H1 (cell line): Measurements from ENCODE around the gene KCNJ4.

Experiments used
- BRCA1 ChIP-seq: IDR thresholded peaks from 2 replicates; pipeline ENCODE4 v1.6.1; 2012; ENCODE audit warnings: low read depth, low read length, improper control_type of control experiment
- CEBPB ChIP-seq: IDR thresholded peaks from 2 replicates; pipeline ENCODE4 v1.6.1; 2012; ENCODE audit warnings: low read depth, low read length
- EGR1 ChIP-seq: IDR thresholded peaks from 2 replicates; pipeline ENCODE4 v1.6.1; 2011; ENCODE audit warnings: low read depth, low read length, borderline replicate concordance
- EP300 ChIP-seq, 2 experiments: IDR thresholded peaks; 1 replicate in 1 of 2; 2 replicates in 1 of 2; pipeline ENCODE4 v1.6.1; 2011 to 2012; ENCODE audit warnings: low read depth in 2 of 2, low read length in 2 of 2, mild to moderate bottlenecking in 2 of 2, borderline replicate concordance in 1 of 2, inconsistent platforms in 1 of 2, moderate library complexity in 1 of 2
- GABPA ChIP-seq: IDR thresholded peaks from 2 replicates; pipeline ENCODE4 v1.6.1; 2011; ENCODE audit warnings: mild to moderate bottlenecking, low read length, moderate library complexity, borderline replicate concordance; ENCODE audit not compliant: insufficient read depth
- GTF2F1 ChIP-seq: IDR thresholded peaks from 2 replicates; pipeline ENCODE4 v1.6.1; 2012; ENCODE audit warnings: low read depth, low read length, improper control_type of control experiment, borderline replicate concordance
- MAFK ChIP-seq: IDR thresholded peaks from 2 replicates; pipeline ENCODE4 v1.6.1; 2012; ENCODE audit warnings: low read depth, mild to moderate bottlenecking, improper control_type of control experiment, low read length
- POLR2A ChIP-seq, 2 experiments: IDR thresholded peaks; 1 replicate in 1 of 2; 2 replicates in 1 of 2; pipeline ENCODE4 v1.6.1; 2011; ENCODE audit warnings: low read depth in 2 of 2, low read length in 2 of 2, mild to moderate bottlenecking in 2 of 2; ENCODE audit errors: control extremely low read depth in 1 of 2
- SUZ12 ChIP-seq: fragments of 200-600 bp; sonication (generic); IDR thresholded peaks from 2 replicates; pipeline ENCODE4 v1.6.1; 2012; ENCODE audit warnings: mild to moderate bottlenecking, inconsistent platforms, low read length, moderate library complexity, mixed read lengths
- TEAD4 ChIP-seq: IDR thresholded peaks from 2 replicates; pipeline ENCODE4 v1.6.1; 2012; ENCODE audit warnings: low read depth, low read length, inconsistent platforms, mixed read lengths
- TF ChIP-seq, protein P1 (sequence below), 3 experiments: IDR thresholded peaks; 1 replicate in 2 of 3; 2 replicates in 1 of 3; pipeline versions ENCODE4 v1.5.1 to v1.6.1; 2011; ENCODE audit warnings: low read length in 3 of 3, mild to moderate bottlenecking in 3 of 3, inconsistent platforms in 2 of 3, low read depth in 1 of 3, moderate library complexity in 1 of 3; ENCODE audit not compliant: insufficient read depth in 1 of 3; ENCODE audit errors: control extremely low read depth in 1 of 3
- TF ChIP-seq, protein P2 (sequence below): IDR thresholded peaks from 2 replicates; pipeline ENCODE4 v1.6.1; 2012; ENCODE audit warnings: inconsistent platforms
- TF ChIP-seq, protein P3 (sequence below): IDR thresholded peaks from 2 replicates; pipeline ENCODE4 v1.6.1; 2012; ENCODE audit warnings: low read length, inconsistent platforms
- TF ChIP-seq, protein P4 (sequence below): IDR thresholded peaks from 2 replicates; pipeline ENCODE4 v1.6.1; 2012; ENCODE audit warnings: inconsistent platforms

DNA sequence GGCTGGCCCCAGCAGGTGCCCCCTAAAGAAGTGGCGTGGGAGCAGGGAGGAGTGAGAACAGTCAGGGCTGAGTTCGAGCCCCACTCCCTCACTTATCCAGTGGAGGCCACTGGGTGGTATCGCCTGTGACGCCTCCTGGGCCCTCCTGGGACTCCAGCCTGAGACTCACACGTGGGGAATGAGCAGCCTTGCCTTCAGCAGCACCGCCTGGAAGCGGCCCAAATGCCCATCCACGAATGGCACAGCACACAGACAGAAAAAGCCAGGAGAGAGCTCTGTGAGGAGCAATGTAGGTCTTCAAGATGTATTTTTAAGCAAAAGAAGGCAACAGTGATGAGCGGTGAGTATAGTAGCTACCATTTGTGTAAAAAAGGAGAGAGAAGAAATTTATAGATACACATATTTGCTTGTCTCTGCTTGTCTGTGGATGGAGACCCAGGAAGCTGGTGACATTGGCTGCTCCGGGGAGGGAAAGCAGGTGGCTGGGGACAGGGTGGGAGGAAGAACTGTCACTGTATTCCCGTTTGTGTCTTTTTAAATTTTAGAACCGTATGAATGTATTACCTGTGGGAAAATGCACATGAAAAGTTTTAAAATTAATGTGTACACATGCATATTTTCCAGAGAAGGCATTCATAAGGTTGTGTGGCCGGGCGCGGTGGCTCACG is 13.2 kb downstream of the KCNJ4 start:
- TF ChIP-seq BRCA1, result no peak
- TF ChIP-seq, protein P1, sequence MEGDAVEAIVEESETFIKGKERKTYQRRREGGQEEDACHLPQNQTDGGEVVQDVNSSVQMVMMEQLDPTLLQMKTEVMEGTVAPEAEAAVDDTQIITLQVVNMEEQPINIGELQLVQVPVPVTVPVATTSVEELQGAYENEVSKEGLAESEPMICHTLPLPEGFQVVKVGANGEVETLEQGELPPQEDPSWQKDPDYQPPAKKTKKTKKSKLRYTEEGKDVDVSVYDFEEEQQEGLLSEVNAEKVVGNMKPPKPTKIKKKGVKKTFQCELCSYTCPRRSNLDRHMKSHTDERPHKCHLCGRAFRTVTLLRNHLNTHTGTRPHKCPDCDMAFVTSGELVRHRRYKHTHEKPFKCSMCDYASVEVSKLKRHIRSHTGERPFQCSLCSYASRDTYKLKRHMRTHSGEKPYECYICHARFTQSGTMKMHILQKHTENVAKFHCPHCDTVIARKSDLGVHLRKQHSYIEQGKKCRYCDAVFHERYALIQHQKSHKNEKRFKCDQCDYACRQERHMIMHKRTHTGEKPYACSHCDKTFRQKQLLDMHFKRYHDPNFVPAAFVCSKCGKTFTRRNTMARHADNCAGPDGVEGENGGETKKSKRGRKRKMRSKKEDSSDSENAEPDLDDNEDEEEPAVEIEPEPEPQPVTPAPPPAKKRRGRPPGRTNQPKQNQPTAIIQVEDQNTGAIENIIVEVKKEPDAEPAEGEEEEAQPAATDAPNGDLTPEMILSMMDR (IDR thresholded peaks at IDR 0.05; ENCODE audit: control extremely low read depth in 1 of 3, insufficient read depth in 1 of 3, low read depth in 1 of 3, low read length in 3 of 3), result no peak
- TF ChIP-seq POLR2A (IDR thresholded peaks at IDR 0.05; ENCODE audit: control extremely low read depth in 1 of 2, low read depth in 2 of 2, low read length in 2 of 2), result no peak
- TF ChIP-seq GABPA, result no peak
- TF ChIP-seq TEAD4, result no peak
- no peak for TF ChIP-seq EP300 (IDR thresholded peaks at IDR 0.05; ENCODE audit: borderline replicate concordance in 1 of 2, low read depth in 2 of 2, low read length in 2 of 2)
- no peak for TF ChIP-seq SUZ12
- TF ChIP-seq, protein P2, sequence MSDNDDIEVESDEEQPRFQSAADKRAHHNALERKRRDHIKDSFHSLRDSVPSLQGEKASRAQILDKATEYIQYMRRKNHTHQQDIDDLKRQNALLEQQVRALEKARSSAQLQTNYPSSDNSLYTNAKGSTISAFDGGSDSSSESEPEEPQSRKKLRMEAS, result no peak
- TF ChIP-seq, protein P3, sequence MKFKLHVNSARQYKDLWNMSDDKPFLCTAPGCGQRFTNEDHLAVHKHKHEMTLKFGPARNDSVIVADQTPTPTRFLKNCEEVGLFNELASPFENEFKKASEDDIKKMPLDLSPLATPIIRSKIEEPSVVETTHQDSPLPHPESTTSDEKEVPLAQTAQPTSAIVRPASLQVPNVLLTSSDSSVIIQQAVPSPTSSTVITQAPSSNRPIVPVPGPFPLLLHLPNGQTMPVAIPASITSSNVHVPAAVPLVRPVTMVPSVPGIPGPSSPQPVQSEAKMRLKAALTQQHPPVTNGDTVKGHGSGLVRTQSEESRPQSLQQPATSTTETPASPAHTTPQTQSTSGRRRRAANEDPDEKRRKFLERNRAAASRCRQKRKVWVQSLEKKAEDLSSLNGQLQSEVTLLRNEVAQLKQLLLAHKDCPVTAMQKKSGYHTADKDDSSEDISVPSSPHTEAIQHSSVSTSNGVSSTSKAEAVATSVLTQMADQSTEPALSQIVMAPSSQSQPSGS, result no peak
- TF ChIP-seq, protein P4, sequence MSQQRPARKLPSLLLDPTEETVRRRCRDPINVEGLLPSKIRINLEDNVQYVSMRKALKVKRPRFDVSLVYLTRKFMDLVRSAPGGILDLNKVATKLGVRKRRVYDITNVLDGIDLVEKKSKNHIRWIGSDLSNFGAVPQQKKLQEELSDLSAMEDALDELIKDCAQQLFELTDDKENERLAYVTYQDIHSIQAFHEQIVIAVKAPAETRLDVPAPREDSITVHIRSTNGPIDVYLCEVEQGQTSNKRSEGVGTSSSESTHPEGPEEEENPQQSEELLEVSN, result no peak
- no peak for TF ChIP-seq CEBPB
- no peak for TF ChIP-seq EGR1
- no peak for TF ChIP-seq MAFK
- TF ChIP-seq GTF2F1, result no peak
